Small intestine (tissue), 7 donors: ENCODE measurements around the gene RNU6-1. TPM values are rescaled to one million over a fixed set of nuclear protein-coding genes. Genes with fewer than 3 reads are reported as not detected.
A peak's percentile ranks its signal among the peaks of the same experiment; 100 is the strongest.

Experiments
- DNase-seq, 2 donors: peaks; one replicate each; pipeline versions ENCODE4 v3.0.0 to v3.0.0-alpha.2; 2013
- FAIRE-seq: peaks from 2 replicates; lab custom pipeline; 2012; peaks lifted over from hg19 to GRCh38; lab: Jason Lieb, UNC
- H3K27ac ChIP-seq, 3 donors: one replicate each; pipeline ENCODE4 v1.5.1; 2013; ENCODE audit warnings: low read length in 2 of 3, mild to moderate bottlenecking in 2 of 3, control low read depth in 1 of 3, inconsistent platforms in 1 of 3, low read depth in 1 of 3, moderate library complexity in 1 of 3
- H3K27me3 ChIP-seq, 3 donors: one replicate each; pipeline ENCODE4 v1.6.1; 2013; ENCODE audit warnings: low read length in 3 of 3, inconsistent platforms in 1 of 3; ENCODE audit not compliant: control insufficient read depth in 3 of 3, insufficient read depth in 3 of 3
- H3K36me3 ChIP-seq, 3 donors: one replicate each; pipeline ENCODE4 v1.6.1; 2013; ENCODE audit warnings: low read length in 3 of 3, inconsistent platforms in 1 of 3, low read depth in 1 of 3, mild to moderate bottlenecking in 1 of 3, moderate library complexity in 1 of 3; ENCODE audit not compliant: control insufficient read depth in 3 of 3, insufficient read depth in 2 of 3
- H3K4me1 ChIP-seq, 3 donors: one replicate each; pipeline ENCODE4 v1.6.1; 2013; ENCODE audit warnings: low read length in 2 of 3, inconsistent platforms in 1 of 3, low read depth in 1 of 3, mild to moderate bottlenecking in 1 of 3, moderate library complexity in 1 of 3; ENCODE audit not compliant: control insufficient read depth in 3 of 3, insufficient read depth in 2 of 3
- H3K4me3 ChIP-seq, 3 donors: one replicate each; pipeline ENCODE4 v1.5.1; 2013; ENCODE audit warnings: low read length in 3 of 3, control low read depth in 1 of 3, inconsistent platforms in 1 of 3, low read depth in 1 of 3, mild to moderate bottlenecking in 1 of 3, moderate library complexity in 1 of 3
- H3K9me3 ChIP-seq, 2 donors: one replicate each; pipeline ENCODE4 v1.6.1; 2013; ENCODE audit warnings: low read depth in 1 of 2, low read length in 1 of 2; ENCODE audit not compliant: control insufficient read depth in 2 of 2, insufficient read depth in 1 of 2
- WGBS, 3 donors: extraction: QIAGEN DNeasy Blood & Tissue Kit; methylation state at CpG; one replicate each; pipeline ENCODE4 v1.1.7; 2013; 5-methylcytosine and 5-hydroxymethylcytosine counted together
- polyA plus RNA-seq, 4 donors: library from polyadenylated mRNA; stranded (reverse) in 3 of 4; unstranded in 1 of 4; fragments of 200-250 nt in 3 of 4; fragments of 120-200 nt in 1 of 4; gene quantifications; one replicate each; pipeline versions ENCODE4 v1.2.1 to v1.2.3, GENCODE V29; 2013
- donor health status: healthy with polysubstance abuse.
- donor health status: control.
- donor health status: control.
- donor health status: Bipolar disorder and iron deficiency.
- donor health status: healthy.

The RNU6-1 gene
- polyA plus RNA-seq, 4 donors, result not detected

DNA sequence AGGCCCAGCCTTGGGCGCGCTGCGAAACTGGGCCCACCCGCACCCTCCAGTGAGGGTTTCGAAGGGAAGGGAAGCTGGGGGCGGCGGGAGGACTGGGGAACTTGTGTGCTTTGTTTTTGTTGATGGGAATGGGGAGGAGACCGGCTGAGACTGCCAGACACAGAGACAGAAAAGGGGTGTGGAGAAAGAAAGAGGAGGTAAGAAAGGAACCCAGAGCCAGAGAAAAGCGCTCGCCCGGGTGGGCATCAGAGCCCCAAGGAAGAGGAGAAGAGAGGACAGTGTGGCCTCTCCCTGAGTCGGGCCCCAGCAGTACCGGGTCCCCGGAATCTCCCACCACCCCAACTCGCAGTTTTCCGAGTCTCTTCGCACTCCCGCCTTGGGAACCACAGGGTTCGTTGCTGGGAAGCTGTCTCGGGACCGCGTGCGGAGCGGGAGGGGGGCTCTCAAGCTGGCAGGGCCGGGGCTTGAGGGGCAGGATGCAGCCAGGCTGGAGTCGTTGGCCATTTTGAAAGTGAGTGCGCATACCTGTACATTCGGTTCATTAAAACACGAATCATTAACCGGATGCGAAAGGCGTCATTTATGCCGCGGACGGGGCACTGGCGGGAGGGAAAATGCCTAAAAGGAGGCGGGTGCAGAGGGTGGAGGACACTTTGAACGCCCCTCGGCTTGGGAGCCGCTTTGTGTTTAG lies 11.4 kb downstream of the RNU6-1 start:
- no peak for DNase-seq
- 2 to 5% (median 4%) methylated on average over 36 to 40 of the region's 40 CpGs for WGBS, 3 donors
- Histone ChIP-seq H3K4me3 (peak overlapping the region in 1 of 3 donors; percentile 17), H3K36me3 (no peaks in the 10 kb centered on the region), H3K27ac (no peak overlapping the region), H3K9me3 (no peaks in the 10 kb centered on the region), H3K27me3 (peaks cover 58 to 96% (median 81%) of the 10 kb centered on the region in 3 donors), H3K4me1 (peaks cover 2 to 37% (median 9%) of the 10 kb centered on the region in 3 donors)
- FAIRE-seq, result no peak

DNA sequence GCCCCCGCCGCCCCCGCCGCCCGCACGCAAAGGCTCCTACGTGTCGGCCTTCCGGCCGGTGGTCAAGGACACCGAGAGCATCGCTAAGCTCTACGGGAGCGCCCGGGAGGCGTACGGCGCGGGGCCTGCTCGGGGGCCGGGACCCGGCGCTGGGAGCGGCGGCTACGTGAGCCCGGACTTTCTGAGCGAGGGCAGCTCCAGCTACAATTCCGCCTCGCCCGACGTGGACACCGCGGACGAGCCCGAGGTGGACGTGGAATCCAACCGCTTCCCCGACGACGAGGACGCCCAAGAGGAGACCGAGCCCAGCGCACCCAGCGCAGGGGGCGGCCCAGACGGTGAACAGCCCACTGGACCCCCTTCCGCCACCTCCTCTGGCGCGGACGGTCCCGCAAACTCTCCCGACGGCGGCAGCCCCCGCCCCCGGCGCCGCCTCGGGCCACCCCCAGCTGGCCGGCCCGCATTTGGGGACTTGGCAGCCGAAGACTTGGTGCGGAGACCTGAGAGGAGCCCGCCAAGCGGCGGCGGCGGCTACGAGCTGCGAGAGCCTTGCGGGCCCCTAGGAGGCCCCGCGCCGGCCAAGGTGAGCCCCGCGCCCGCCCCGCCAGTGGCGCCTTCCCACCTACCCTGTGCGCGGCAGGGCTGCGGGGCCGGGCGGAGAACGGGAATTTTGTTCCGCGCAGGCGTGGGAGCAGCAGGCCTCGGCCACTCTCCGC lies 12.1 kb downstream of the RNU6-1 start:
- Histone ChIP-seq H3K4me1 (peaks cover 2 to 30% (median 9%) of the 10 kb centered on the region in 3 donors), H3K36me3 (no peaks in the 10 kb centered on the region), H3K9me3 (no peaks in the 10 kb centered on the region), H3K27ac (no peak overlapping the region), H3K4me3 (peak overlapping the region in 1 of 3 donors; percentile 17), H3K27me3 (peaks cover 61 to 92% (median 81%) of the 10 kb centered on the region in 3 donors)
- DNase-seq (no peak), FAIRE-seq (no peak)
- WGBS, 3 donors, result 4 to 6% (median 6%) methylated on average over 56 to 91 of the region's 91 CpGs

DNA sequence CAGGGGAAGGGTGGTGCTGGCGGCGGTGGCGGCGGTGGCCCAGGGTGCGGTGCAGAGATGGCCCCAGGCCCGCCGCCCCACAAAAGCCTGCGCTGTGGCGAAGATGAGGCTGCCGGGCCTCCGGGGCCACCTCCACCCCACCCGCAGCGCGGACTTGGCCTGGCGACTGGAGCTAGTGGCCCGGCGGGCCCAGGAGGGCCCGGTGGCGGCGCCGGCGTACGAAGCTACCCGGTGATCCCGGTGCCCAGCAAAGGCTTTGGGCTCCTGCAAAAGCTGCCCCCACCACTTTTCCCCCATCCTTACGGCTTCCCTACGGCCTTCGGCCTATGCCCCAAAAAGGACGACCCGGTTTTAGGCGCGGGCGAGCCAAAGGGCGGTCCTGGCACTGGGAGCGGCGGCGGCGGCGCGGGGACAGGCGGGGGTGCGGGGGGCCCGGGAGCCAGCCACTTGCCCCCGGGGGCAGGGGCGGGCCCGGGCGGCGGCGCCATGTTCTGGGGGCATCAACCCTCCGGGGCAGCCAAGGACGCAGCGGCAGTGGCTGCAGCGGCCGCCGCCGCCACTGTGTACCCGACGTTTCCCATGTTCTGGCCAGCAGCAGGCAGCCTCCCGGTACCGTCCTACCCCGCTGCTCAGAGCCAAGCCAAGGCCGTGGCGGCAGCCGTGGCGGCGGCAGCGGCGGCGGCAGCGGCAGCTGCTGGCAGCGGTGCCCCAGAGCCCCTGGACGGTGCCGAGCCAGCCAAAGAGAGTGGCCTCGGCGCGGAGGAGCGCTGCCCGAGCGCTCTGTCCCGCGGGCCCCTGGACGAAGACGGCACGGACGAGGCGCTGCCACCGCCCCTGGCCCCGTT lies 12.9 kb downstream of the RNU6-1 start:
- Histone ChIP-seq H3K4me3 (peak overlapping the region in 1 of 3 donors; percentile 10), H3K27ac (no peak overlapping the region), H3K4me1 (peaks cover 2 to 23% (median 9%) of the 10 kb centered on the region in 3 donors), H3K36me3 (no peaks in the 10 kb centered on the region), H3K27me3 (peaks cover 56 to 92% (median 80%) of the 10 kb centered on the region in 3 donors), H3K9me3 (no peaks in the 10 kb centered on the region)
- FAIRE-seq (no peak), DNase-seq (no peak)
- 3 to 5% (median 5%) methylated on average over 45 to 88 of the region's 88 CpGs for WGBS, 3 donors

DNA sequence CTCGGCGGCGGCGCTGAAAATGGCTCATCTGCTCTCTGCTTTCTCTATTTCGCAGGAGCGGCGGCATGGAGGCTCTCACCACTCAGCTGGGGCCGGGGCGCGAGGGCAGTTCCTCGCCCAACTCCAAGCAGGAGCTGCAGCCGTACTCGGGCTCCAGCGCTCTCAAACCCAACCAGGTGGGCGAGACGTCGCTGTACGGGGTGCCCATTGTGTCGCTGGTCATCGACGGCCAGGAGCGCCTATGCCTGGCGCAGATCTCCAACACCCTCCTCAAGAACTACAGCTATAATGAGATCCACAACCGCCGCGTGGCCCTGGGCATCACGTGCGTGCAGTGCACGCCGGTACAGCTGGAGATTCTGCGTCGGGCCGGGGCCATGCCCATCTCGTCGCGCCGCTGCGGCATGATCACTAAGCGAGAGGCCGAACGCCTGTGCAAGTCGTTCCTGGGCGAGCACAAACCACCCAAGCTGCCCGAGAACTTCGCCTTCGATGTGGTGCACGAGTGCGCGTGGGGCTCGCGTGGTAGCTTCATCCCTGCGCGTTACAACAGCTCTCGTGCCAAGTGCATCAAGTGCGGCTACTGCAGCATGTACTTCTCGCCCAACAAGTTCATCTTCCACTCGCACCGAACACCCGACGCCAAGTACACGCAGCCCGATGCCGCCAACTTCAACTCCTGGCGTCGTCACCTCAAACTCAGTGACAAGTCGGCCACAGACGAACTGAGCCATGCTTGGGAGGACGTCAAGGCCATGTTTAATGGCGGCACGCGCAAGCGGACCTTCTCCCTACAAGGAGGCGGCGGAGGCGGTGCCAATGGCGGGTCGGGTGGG lies 13.7 kb downstream of the RNU6-1 start:
- Histone ChIP-seq H3K27ac (no peak overlapping the region), H3K4me3 (peak overlapping the region in 1 of 3 donors; percentile 24), H3K4me1 (peaks cover 2 to 25% (median 9%) of the 10 kb centered on the region in 3 donors), H3K36me3 (no peaks in the 10 kb centered on the region), H3K9me3 (peaks cover 0 to 2% of the 10 kb centered on the region in 2 donors), H3K27me3 (peaks cover 57 to 92% (median 81%) of the 10 kb centered on the region in 3 donors)
- 7 to 12% (median 11%) methylated on average over 72 to 77 of the region's 77 CpGs for WGBS, 3 donors
- FAIRE-seq (no peak), DNase-seq (peak in 1 of 2 donors; percentile 30)

DNA sequence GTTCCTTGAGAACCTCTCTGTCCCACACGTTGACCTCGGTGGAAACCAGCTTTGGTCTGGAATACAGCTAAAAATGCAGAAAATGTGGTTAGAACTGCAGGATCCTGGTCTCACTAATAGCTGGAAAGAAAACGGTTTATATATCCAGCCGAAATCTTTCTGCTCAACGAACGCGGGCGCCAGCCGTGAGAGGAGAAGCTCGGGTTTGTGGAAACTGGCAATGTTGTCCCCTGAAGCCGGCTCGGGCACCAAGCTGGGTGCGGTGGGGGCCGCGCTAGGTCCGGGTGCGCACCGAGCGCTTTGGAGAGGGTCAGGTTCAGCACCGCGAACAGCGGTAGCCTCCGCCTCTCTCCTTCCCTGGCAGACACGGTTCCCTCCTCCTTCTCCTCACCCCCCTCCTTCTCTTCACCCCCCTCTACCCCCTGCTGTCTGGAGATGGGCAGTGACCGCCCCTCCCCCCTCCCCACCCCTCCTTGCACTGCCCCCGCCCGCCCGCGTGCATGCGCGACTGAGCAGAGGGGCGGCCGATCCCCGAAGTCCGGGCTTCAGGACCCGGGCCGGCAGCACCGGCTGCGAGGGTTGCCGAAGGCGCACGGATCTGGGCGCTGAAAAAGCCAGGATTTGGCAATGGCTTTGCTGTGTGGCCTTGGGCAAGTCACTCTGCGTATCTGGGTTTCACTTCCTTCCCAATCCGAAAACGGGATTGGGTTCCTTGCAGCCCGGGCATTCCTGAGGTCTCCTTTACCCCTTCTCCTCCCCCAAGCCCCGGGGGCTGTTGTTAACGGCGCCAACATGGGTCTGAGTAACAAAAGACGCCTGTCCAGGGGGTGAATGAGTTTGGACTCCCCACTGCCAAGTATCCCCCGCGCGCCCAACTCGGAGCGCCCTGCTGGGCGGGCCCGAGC lies 14.6 kb downstream of the RNU6-1 start, which contains the start of gene SKOR1:
SKOR1 (plus strand) TSS at position 534 of the 905 bp plus-strand sequence; CDS start at position 628, 94 bp downstream.
- Histone ChIP-seq H3K36me3 (no peaks in the 10 kb centered on the region), H3K4me3 (peak within 1 kb of the TSS in 1 of 3 donors; percentile 24), H3K27me3 (peaks cover 60 to 92% (median 82%) of the 10 kb centered on the region in 3 donors), H3K4me1 (peaks cover 2 to 28% (median 9%) of the 10 kb centered on the region in 3 donors), H3K9me3 (peaks cover 0 to 3% of the 10 kb centered on the region in 2 donors), H3K27ac (no peak within 1 kb of the TSS)
- 1 to 5% (median 3%) methylated on average over 46 to 58 of the region's 58 CpGs for WGBS, 3 donors
- FAIRE-seq (no peak), DNase-seq (peak in 1 of 2 donors; percentile 46)

DNA sequence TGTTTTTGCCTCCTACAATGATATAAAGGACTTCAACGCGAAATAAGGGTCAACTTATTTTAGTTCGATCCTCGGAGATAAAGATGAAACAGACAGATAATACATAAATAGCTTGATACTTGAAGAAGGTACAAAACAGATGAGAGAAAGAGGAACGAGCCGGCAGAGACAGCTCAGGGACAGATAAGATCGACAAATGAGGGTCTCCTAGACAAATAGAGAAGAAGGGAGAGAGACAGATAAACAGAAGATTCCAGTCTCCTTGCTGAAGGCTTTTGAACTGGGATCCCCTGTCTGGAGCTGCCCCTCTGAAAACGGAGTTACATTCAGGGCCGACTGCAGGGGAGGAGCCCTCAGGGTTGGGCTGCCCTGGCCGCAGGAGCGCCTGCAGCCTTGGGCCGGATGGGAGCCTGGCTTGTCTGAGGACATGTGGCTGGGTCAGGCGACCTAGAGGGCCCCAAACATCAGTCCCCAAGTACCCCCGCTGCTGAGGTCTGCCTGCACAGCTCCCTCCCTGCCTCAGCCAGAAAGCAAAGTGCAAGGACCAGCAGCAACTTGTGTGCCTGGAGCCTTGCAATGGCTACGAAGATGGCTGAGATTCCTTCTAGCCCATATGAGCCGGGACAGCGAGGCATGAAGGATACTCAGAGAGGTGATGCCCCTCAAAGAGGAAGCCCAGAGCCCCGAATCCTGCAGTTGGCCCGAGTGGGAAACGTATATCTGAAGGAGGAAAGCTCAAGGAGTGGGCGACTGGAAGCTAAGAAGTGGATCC lies 15.5 kb downstream of the RNU6-1 start:
- no peaks in the 10 kb centered on the region for H3K36me3 ChIP-seq
- DNase-seq (no peak), FAIRE-seq (no peak)
- peaks cover 0 to 3% of the 10 kb centered on the region in 2 donors for H3K9me3 ChIP-seq
- H3K27me3 ChIP-seq, result peaks cover 56 to 92% (median 84%) of the 10 kb centered on the region in 3 donors
- H3K4me3 ChIP-seq, result no peak overlapping the region
- H3K4me1 ChIP-seq, result peaks cover 2 to 25% (median 9%) of the 10 kb centered on the region in 3 donors
- WGBS, 3 donors, result 7 to 15% (median 8%) methylated on average over 21 of the region's 21 CpGs
- H3K27ac ChIP-seq, result no peak overlapping the region
